PC-3 (cell line): ENCODE results near the gene YJEFN3.

Experiments
- EZH2 ChIP-seq: fragments of 300-600 bp; sonication (generic); IDR thresholded peaks from one replicate; pipeline ENCODE4 v1.6.1; 2017; ENCODE audit warnings: antibody characterized with exemption, mild to moderate bottlenecking, low read length; ENCODE audit not compliant: unreplicated experiment
- EZH2phosphoT487 ChIP-seq: fragments of 300-600 bp; sonication (generic); IDR thresholded peaks from 2 replicates; pipeline ENCODE4 v1.6.1; 2018; ENCODE audit warnings: mild to moderate bottlenecking, antibody characterized with exemption, low read length, borderline replicate concordance
- TF ChIP-seq, protein P1 (sequence below): fragments of 300-600 bp; sonication (generic); conservative IDR thresholded peaks from 2 replicates; pipeline ENCODE4 v1.5.1; 2017; ENCODE audit warnings: antibody characterized with exemption, low read depth, mild to moderate bottlenecking, low read length

DNA sequence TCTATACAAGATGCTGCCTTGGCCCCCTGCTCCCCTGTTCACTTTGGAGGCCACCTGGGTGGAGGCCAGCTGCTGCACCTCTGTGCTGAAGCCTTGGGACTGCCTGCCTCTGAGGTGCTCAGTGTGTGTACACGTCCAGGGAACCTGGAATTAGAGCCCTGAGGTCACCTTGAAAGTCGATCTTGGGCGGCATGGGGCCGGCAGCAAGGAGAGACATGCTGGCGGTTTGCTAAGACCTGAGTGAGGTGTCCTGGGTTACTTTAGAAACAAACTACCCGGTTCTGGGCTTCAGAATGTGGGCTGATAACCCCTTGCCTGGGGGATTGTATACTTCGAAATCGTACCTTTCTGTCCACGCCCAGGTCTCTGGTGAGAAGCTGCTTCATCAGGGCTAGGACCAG is 38.9 kb upstream of the YJEFN3 start:
- TF ChIP-seq, protein P1, sequence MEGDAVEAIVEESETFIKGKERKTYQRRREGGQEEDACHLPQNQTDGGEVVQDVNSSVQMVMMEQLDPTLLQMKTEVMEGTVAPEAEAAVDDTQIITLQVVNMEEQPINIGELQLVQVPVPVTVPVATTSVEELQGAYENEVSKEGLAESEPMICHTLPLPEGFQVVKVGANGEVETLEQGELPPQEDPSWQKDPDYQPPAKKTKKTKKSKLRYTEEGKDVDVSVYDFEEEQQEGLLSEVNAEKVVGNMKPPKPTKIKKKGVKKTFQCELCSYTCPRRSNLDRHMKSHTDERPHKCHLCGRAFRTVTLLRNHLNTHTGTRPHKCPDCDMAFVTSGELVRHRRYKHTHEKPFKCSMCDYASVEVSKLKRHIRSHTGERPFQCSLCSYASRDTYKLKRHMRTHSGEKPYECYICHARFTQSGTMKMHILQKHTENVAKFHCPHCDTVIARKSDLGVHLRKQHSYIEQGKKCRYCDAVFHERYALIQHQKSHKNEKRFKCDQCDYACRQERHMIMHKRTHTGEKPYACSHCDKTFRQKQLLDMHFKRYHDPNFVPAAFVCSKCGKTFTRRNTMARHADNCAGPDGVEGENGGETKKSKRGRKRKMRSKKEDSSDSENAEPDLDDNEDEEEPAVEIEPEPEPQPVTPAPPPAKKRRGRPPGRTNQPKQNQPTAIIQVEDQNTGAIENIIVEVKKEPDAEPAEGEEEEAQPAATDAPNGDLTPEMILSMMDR: no peak
- TF ChIP-seq EZH2 (no peak), EZH2phosphoT487 (no peak)
